Endothelial cell of umbilical vein (primary cell): ENCODE measurements around the gene PPM1J. TPM values are rescaled to one million over a fixed set of nuclear protein-coding genes. Genes with fewer than 3 reads are reported as not detected.
A peak's percentile ranks its signal among the peaks of the same experiment; 100 is the strongest.

Experiments
- BruUV-seq: library from RNA; stranded (reverse); fragments of 400-500 nt; replicated peaks from 2 replicates; lab custom pipeline; 2021; lab: Mats Ljungman, UMichigan
- CTCF ChIA-PET: fragments of 300-600, 350-600 bp; sonication (Branson Sonifier 250); formaldehyde crosslinking; loops from one replicate; lab custom pipeline; 2021; ENCODE audit warnings: antibody characterized with exemption, inconsistent platforms; lab: Charles Lee
- POLR2A ChIA-PET: fragments of 300-600, 350-600 bp; sonication (Branson Sonifier 250); formaldehyde crosslinking; loops from one replicate; lab custom pipeline; 2021; ENCODE audit warnings: antibody characterized with exemption, inconsistent platforms; lab: Charles Lee
- DNase-seq: peaks from one replicate; pipeline ENCODE4 v3.0.0-alpha.2; 2011; ENCODE audit warnings: low read depth, low spot score
- FAIRE-seq: peaks from 2 replicates; lab custom pipeline; 2011; peaks lifted over from hg19 to GRCh38; lab: Jason Lieb, UNC
- H2AFZ ChIP-seq: 2 replicates; pipeline ENCODE4 v1.6.0; 2012; ENCODE audit warnings: low read depth, low read length, control low read depth, inconsistent platforms
- H3K27ac ChIP-seq: 2 replicates; pipeline ENCODE4 v1.5.1; 2011; ENCODE audit warnings: low read depth, mild to moderate bottlenecking, control low read depth, low read length, moderate library complexity; ENCODE audit not compliant: insufficient read depth
- H3K27me3 ChIP-seq, 2 experiments: 2 replicates each; pipeline versions ENCODE4 v1.6.0 to v1.6.1; 2011; ENCODE audit warnings: low read length in 2 of 2, mixed read lengths in 1 of 2; ENCODE audit not compliant: control insufficient read depth in 2 of 2, insufficient read depth in 2 of 2
- H3K36me3 ChIP-seq, 2 experiments: 2 replicates in 1 of 2; 3 replicates in 1 of 2; pipeline ENCODE4 v1.5.1; 2011; ENCODE audit warnings: low read length in 2 of 2, mild to moderate bottlenecking in 1 of 2, moderate library complexity in 1 of 2; ENCODE audit not compliant: control insufficient read depth in 2 of 2, insufficient read depth in 2 of 2; ENCODE audit errors: extremely low read depth in 1 of 2
- H3K4me1 ChIP-seq: 3 replicates; pipeline ENCODE4 v1.5.1; 2011; ENCODE audit warnings: mild to moderate bottlenecking, low read length; ENCODE audit not compliant: control insufficient read depth, insufficient read depth; ENCODE audit errors: extremely low read depth
- H3K4me2 ChIP-seq: 2 replicates; pipeline ENCODE4 v1.6.1; 2011; ENCODE audit warnings: low read length, control low read depth, mixed read lengths; ENCODE audit not compliant: insufficient read depth
- H3K4me3 ChIP-seq, 3 experiments: fragments of 200-600 bp in 1 of 3; sonication (generic), shearing (Covaris generic) in 1 of 3; replicated peaks in 1 of 3; 2 replicates each; pipeline ENCODE4 v1.5.1; 2011 to 2016; ENCODE audit warnings: control low read depth in 3 of 3, low read length in 3 of 3, mild to moderate bottlenecking in 2 of 3, inconsistent platforms in 1 of 3, low read depth in 1 of 3, moderate library complexity in 1 of 3; ENCODE audit not compliant: insufficient read depth in 1 of 3
- H3K79me2 ChIP-seq: 2 replicates; pipeline ENCODE4 v1.6.0; 2012; ENCODE audit warnings: low read length, inconsistent platforms; ENCODE audit not compliant: control insufficient read depth, insufficient read depth
- H3K9ac ChIP-seq: replicated peaks from 2 replicates; pipeline ENCODE3; 2011; ENCODE audit warnings: low read length, control low read depth; ENCODE audit not compliant: insufficient read depth; ENCODE audit errors: extremely low read depth
- H3K9me1 ChIP-seq: replicated peaks from 3 replicates; pipeline ENCODE4 v1.6.0; 2011; ENCODE audit warnings: mild to moderate bottlenecking, low read length; ENCODE audit not compliant: control insufficient read depth, insufficient read depth; ENCODE audit errors: extremely low read depth
- H3K9me3 ChIP-seq: replicated peaks from 2 replicates; pipeline ENCODE4 v1.5.1; 2012; ENCODE audit warnings: low read length, inconsistent platforms; ENCODE audit not compliant: control insufficient read depth, insufficient read depth
- H4K20me1 ChIP-seq: replicated peaks from 2 replicates; pipeline ENCODE3; 2011; ENCODE audit warnings: mild to moderate bottlenecking, low read length; ENCODE audit not compliant: control insufficient read depth, insufficient read depth; ENCODE audit errors: extremely low read depth
- EZH2 ChIP-seq: IDR thresholded peaks from 2 replicates; pipeline ENCODE4 v1.6.1; 2012; ENCODE audit warnings: borderline replicate concordance, low read depth, mild to moderate bottlenecking, moderate library complexity, low read length, inconsistent platforms; ENCODE audit not compliant: severe bottlenecking
- FOS ChIP-seq: IDR thresholded peaks from 2 replicates; pipeline ENCODE4 v1.6.1; 2011; ENCODE audit warnings: mild to moderate bottlenecking, low read length, moderate library complexity, borderline replicate concordance; ENCODE audit not compliant: insufficient read depth
- JUN ChIP-seq: IDR thresholded peaks from 2 replicates; pipeline ENCODE4 v1.6.1; 2011; ENCODE audit warnings: borderline replicate concordance, low read depth; ENCODE audit not compliant: insufficient read length, insufficient read depth
- MYC ChIP-seq: IDR thresholded peaks from one replicate; pipeline ENCODE4 v1.6.1; 2011; ENCODE audit warnings: mild to moderate bottlenecking, low read depth, low read length
- POLR2AphosphoS5 ChIP-seq: IDR thresholded peaks from 2 replicates; pipeline ENCODE4 v1.6.1; 2012; ENCODE audit warnings: low read depth, mild to moderate bottlenecking, control low read depth, low read length, moderate library complexity; ENCODE audit not compliant: insufficient read depth
- dilution Hi-C: fragments of 300-500 bp; cut with MboI; formaldehyde crosslinking; loops from one replicate; pipeline ENCODE4 v1.15.0; 2019; ENCODE audit warnings: low sequenced_read_pairs; ENCODE audit not compliant: extremely low pct_ligation_motif_present
- intact Hi-C: fragments of 100-400 bp; cut with micrococcal nuclease; formaldehyde crosslinking; loops from one replicate; pipeline ENCODE4 v1.10.0; 2022
- polyA plus RNA-seq, 4 experiments: library from polyadenylated mRNA; depleted of rRNA in 3 of 4; stranded (reverse) in 3 of 4; unstranded in 1 of 4; fragments of >200 nt; gene quantifications; 2 replicates each; pipeline versions ENCODE4 v1.2.1 to v1.2.3, GENCODE V29; 2011 to 2012; ENCODE audit warnings: missing spikeins in 1 of 4
- total RNA-seq: library from RNA; stranded (reverse); gene quantifications from 2 replicates; pipeline ENCODE4 v1.2.3, GENCODE V29; 2021
- TF ChIP-seq, protein P1 (sequence below), 2 donors: IDR thresholded peaks; 1 replicate in 1 of 2; 2 replicates in 1 of 2; pipeline ENCODE4 v1.5.1; 2011; ENCODE audit warnings: low read length in 2 of 2, mild to moderate bottlenecking in 2 of 2, moderate library complexity in 2 of 2, control low read depth in 1 of 2, inconsistent platforms in 1 of 2, low read depth in 1 of 2; ENCODE audit not compliant: insufficient read depth in 1 of 2; ENCODE audit errors: extremely low read depth in 1 of 2

The PPM1J gene
- total and polyA plus RNA-seq, 2 donors (not counting 3 experiments of a cell fraction or from before 2014, with no cell fraction given) = 1.7 to 3.1 TPM

DNA sequence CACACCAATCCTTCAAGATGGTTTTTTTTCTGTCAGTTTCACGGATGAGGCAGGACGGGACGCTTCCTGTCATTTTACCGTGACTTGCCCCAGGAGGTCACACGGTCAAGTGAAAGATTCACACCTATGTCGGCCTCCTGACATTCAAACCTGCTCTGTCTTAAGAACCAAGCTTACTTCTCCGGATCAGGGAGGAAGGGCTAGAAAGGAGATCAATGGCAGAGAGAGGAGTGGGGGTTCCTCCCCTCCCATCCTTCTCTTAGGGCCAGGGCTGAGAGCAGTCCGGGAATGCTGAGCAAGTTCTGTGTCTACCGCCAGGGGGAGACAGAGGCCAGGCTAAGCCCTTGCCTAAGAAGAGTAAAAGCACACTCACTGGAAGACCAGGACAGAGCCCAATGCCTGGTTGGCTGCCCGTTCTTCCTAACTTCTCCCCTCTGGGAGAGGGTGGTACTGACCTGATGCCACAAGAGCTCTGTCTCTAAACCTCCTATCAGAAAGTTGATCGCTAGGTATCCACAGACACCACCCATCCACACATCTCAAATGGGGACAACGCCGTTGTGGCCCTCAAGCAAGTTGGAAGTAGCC, 1.1 kb upstream of the PPM1J start:
- FAIRE-seq = peak; percentile 94

More for the DNA sequence above, 1.1 kb upstream of the PPM1J start:
- Histone ChIP-seq H4K20me1 (no peaks in the 10 kb centered on the region), H3K27me3 (no peaks in the 10 kb centered on the region), H3K9ac (no peak overlapping the region), H2AFZ (peak overlapping the region; percentile 53), H3K9me3 (no peaks in the 10 kb centered on the region), H3K4me3 (peak overlapping the region in 2 of 3 experiments; percentile 42 to 45), H3K36me3 (no peaks in the 10 kb centered on the region), H3K79me2 (no peaks in the 10 kb centered on the region), H3K4me2 (peak overlapping the region; percentile 78), H3K27ac (no peak overlapping the region), H3K4me1 (peaks cover 11% of the 10 kb centered on the region), H3K9me1 (no peaks in the 10 kb centered on the region)
- peak; percentile 91 for DNase-seq
- dilution Hi-C loops (loop anchor here (5.0 kb wide), 1 partner anchor 81 kb away; no protein-coding TSS in a partner anchor), intact Hi-C loops (loop anchor here (1.0 to 10.0 kb wide), 12 partner anchors 29 to 1261 kb away; partner anchors contain the start of genes AP4B1, DCLRE1B, LRIG2 and MAGI3)
- POLR2A ChIA-PET = interaction anchor here (1.5 kb wide), 1 partner anchor 11 kb away, joined by 8 read pairs; no protein-coding TSS in a partner anchor
- TF ChIP-seq EZH2 = no peak
- TF ChIP-seq, protein P1, sequence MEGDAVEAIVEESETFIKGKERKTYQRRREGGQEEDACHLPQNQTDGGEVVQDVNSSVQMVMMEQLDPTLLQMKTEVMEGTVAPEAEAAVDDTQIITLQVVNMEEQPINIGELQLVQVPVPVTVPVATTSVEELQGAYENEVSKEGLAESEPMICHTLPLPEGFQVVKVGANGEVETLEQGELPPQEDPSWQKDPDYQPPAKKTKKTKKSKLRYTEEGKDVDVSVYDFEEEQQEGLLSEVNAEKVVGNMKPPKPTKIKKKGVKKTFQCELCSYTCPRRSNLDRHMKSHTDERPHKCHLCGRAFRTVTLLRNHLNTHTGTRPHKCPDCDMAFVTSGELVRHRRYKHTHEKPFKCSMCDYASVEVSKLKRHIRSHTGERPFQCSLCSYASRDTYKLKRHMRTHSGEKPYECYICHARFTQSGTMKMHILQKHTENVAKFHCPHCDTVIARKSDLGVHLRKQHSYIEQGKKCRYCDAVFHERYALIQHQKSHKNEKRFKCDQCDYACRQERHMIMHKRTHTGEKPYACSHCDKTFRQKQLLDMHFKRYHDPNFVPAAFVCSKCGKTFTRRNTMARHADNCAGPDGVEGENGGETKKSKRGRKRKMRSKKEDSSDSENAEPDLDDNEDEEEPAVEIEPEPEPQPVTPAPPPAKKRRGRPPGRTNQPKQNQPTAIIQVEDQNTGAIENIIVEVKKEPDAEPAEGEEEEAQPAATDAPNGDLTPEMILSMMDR (IDR thresholded peaks at IDR 0.05; ENCODE audit: extremely low read depth in 1 of 2, insufficient read depth in 1 of 2, low read depth in 1 of 2, low read length in 2 of 2) = peak; percentile 94 to 96
- TF ChIP-seq FOS = no peak
- no peak for TF ChIP-seq JUN
- no peak for TF ChIP-seq MYC
- TF ChIP-seq POLR2AphosphoS5 = no peak
- CTCF ChIA-PET = interaction anchor here (0.9 to 10.5 kb wide), 21 partner anchors 9 to 962 kb away, joined by 3 to 441 read pairs (median 6); partner anchors contain the start of genes LRIG2, MOV10 and RHOC
- no TSS peak for BruUV-seq
